H9 (cell line): ENCODE measurements around the gene GLIS2. TPM values are rescaled to one million over a fixed set of nuclear protein-coding genes. Genes with fewer than 3 reads are reported as not detected.
A peak's percentile ranks its signal among the peaks of the same experiment; 100 is the strongest.

Source experiments
- DNase-seq: peaks from one replicate; pipeline ENCODE4 v3.0.0-alpha.2; 2017
- H2AFZ ChIP-seq: one replicate; pipeline ENCODE4 v1.6.1; 2013; ENCODE audit warnings: mild to moderate bottlenecking, low read length, control low read depth, moderate library complexity
- H2AK5ac ChIP-seq: 2 replicates; pipeline ENCODE4 v1.6.1; 2013; ENCODE audit warnings: low read length, control low read depth, mixed read lengths; ENCODE audit not compliant: insufficient read length
- H2BK120ac ChIP-seq: one replicate; pipeline ENCODE4 v1.6.1; 2013; ENCODE audit warnings: low read depth, mild to moderate bottlenecking, low read length, control low read depth, inconsistent platforms; ENCODE audit not compliant: poor library complexity, severe bottlenecking
- H2BK12ac ChIP-seq: 2 replicates; pipeline ENCODE4 v1.6.1; 2013; ENCODE audit warnings: low read length, control low read depth, mixed read lengths, low read depth; ENCODE audit not compliant: insufficient read length
- H2BK15ac ChIP-seq: 2 replicates; pipeline ENCODE4 v1.6.1; 2013; ENCODE audit warnings: low read depth, low read length, control low read depth
- H2BK20ac ChIP-seq: one replicate; pipeline ENCODE4 v1.6.1; 2013; ENCODE audit warnings: low read depth, mild to moderate bottlenecking, low read length, control low read depth, inconsistent platforms; ENCODE audit not compliant: poor library complexity, severe bottlenecking
- H2BK5ac ChIP-seq: 2 replicates; pipeline ENCODE4 v1.6.1; 2013; ENCODE audit warnings: low read length, control low read depth, mixed read lengths; ENCODE audit not compliant: insufficient read length
- H3K14ac ChIP-seq: 2 replicates; pipeline ENCODE4 v1.6.1; 2013; ENCODE audit warnings: low read length, control low read depth; ENCODE audit not compliant: insufficient read depth
- H3K18ac ChIP-seq: 2 replicates; pipeline ENCODE4 v1.6.1; 2013; ENCODE audit warnings: low read depth, mild to moderate bottlenecking, mixed read lengths, low read length, control low read depth; ENCODE audit not compliant: insufficient read length
- H3K23ac ChIP-seq: 2 replicates; pipeline ENCODE4 v1.6.1; 2013; ENCODE audit warnings: low read length, control low read depth, mixed read lengths, low read depth; ENCODE audit not compliant: insufficient read length
- H3K23me2 ChIP-seq: 2 replicates; pipeline ENCODE4 v1.6.1; 2013; ENCODE audit warnings: low read depth, mild to moderate bottlenecking, mixed read lengths, low read length, control low read depth; ENCODE audit not compliant: insufficient read length, poor library complexity, severe bottlenecking
- H3K27ac ChIP-seq: 2 replicates; pipeline ENCODE4 v1.5.1; 2013; ENCODE audit warnings: low read length, control low read depth, mixed read lengths, low read depth; ENCODE audit not compliant: insufficient read length
- H3K27me3 ChIP-seq: 2 replicates; pipeline ENCODE4 v1.6.1; 2013; ENCODE audit warnings: low read length, control low read depth, inconsistent platforms; ENCODE audit not compliant: insufficient read depth
- H3K4ac ChIP-seq: 2 replicates; pipeline ENCODE4 v1.6.1; 2013; ENCODE audit warnings: low read depth, mild to moderate bottlenecking, control low read depth, inconsistent platforms, low read length, moderate library complexity
- H3K4me1 ChIP-seq: 2 replicates; pipeline ENCODE4 v1.6.1; 2013; ENCODE audit warnings: low read length, control low read depth, inconsistent platforms; ENCODE audit not compliant: insufficient read depth
- H3K4me2 ChIP-seq: 2 replicates; pipeline ENCODE4 v1.6.1; 2013; ENCODE audit warnings: low read length, control low read depth, mixed read lengths; ENCODE audit not compliant: insufficient read length, insufficient read depth
- H3K56ac ChIP-seq: 2 replicates; pipeline ENCODE4 v1.6.1; 2013; ENCODE audit warnings: low read depth, mild to moderate bottlenecking, mixed read lengths, low read length, control low read depth; ENCODE audit not compliant: insufficient read length
- H3K79me1 ChIP-seq: 2 replicates; pipeline ENCODE4 v1.6.1; 2013; ENCODE audit warnings: low read depth, mild to moderate bottlenecking, moderate library complexity, low read length, control low read depth, inconsistent platforms; ENCODE audit not compliant: insufficient read depth, poor library complexity, severe bottlenecking
- H3K79me2 ChIP-seq: 2 replicates; pipeline ENCODE4 v1.6.1; 2013; ENCODE audit warnings: low read length, control low read depth, inconsistent platforms; ENCODE audit not compliant: insufficient read depth
- H3K9ac ChIP-seq: 2 replicates; pipeline ENCODE4 v1.6.1; 2013; ENCODE audit warnings: low read length, control low read depth, mixed read lengths; ENCODE audit not compliant: insufficient read length; ENCODE audit errors: extremely low read depth
- H3K9me3 ChIP-seq: one replicate; pipeline ENCODE4 v1.6.1; 2013; ENCODE audit warnings: low read depth, low read length, inconsistent platforms; ENCODE audit not compliant: control insufficient read depth
- H3T11ph ChIP-seq: one replicate; pipeline ENCODE4 v1.6.1; 2013; ENCODE audit warnings: mild to moderate bottlenecking, low read length, control low read depth, inconsistent platforms
- H4K20me1 ChIP-seq: one replicate; pipeline ENCODE4 v1.6.1; 2013; ENCODE audit not compliant: control insufficient read depth, insufficient read length, insufficient read depth
- H4K5ac ChIP-seq: 2 replicates; pipeline ENCODE4 v1.6.1; 2013; ENCODE audit warnings: low read depth, mild to moderate bottlenecking, mixed read lengths, low read length, control low read depth; ENCODE audit not compliant: insufficient read length
- H4K8ac ChIP-seq: replicated peaks from 2 replicates; pipeline ENCODE4 v1.6.1; 2013; ENCODE audit warnings: low read length, control low read depth, mixed read lengths, low read depth; ENCODE audit not compliant: insufficient read length
- H4K91ac ChIP-seq: 2 replicates; pipeline ENCODE4 v1.6.1; 2013; ENCODE audit warnings: low read depth, mild to moderate bottlenecking, moderate library complexity, mixed read lengths, low read length, control low read depth; ENCODE audit not compliant: insufficient read length
- H3K27ac Mint-ChIP-seq, 3 experiments: 2 replicates in 2 of 3; 3 replicates in 1 of 3; pipeline ENCODE4 v1.8.0; 2020 to 2021; ENCODE audit warnings: mixed read lengths in 3 of 3, mild to moderate bottlenecking in 1 of 3, moderate library complexity in 1 of 3
- H3K27me3 Mint-ChIP-seq: 2 replicates; pipeline ENCODE4 v1.8.0; 2021; ENCODE audit warnings: low read depth, mild to moderate bottlenecking, moderate library complexity, mixed read lengths
- H3K36me3 Mint-ChIP-seq, 3 experiments: 2 replicates in 2 of 3; 3 replicates in 1 of 3; pipeline ENCODE4 v1.8.0; 2020 to 2021; ENCODE audit warnings: low read depth in 3 of 3, mixed read lengths in 3 of 3; ENCODE audit not compliant: insufficient read depth in 1 of 3
- H3K4me1 Mint-ChIP-seq, 2 experiments: 2 replicates each; pipeline ENCODE4 v1.8.0; 2020; ENCODE audit warnings: mixed read lengths in 2 of 2
- H3K4me3 Mint-ChIP-seq, 2 experiments: 2 replicates in 1 of 2; 3 replicates in 1 of 2; pipeline ENCODE4 v1.8.0; 2020 to 2021; ENCODE audit warnings: mild to moderate bottlenecking in 2 of 2, mixed read lengths in 2 of 2, moderate library complexity in 1 of 2
- H3K9me3 Mint-ChIP-seq, 2 experiments: 2 replicates in 1 of 2; 3 replicates in 1 of 2; pipeline ENCODE4 v1.8.0; 2020; ENCODE audit warnings: mild to moderate bottlenecking in 2 of 2, mixed read lengths in 2 of 2, moderate library complexity in 1 of 2
- WGBS: extraction: QIAGEN DNeasy Blood & Tissue Kit; methylation state at CpG from one replicate; pipeline ENCODE4 v1.1.7; 2013; ENCODE audit warnings: missing lambda C conversion rate, low lambda C conversion rate, mixed read lengths; ENCODE audit not compliant: insufficient read length; ENCODE audit errors: extremely low coverage; 5-methylcytosine and 5-hydroxymethylcytosine counted together
- total RNA-seq: library from RNA; stranded (reverse); gene quantifications from 2 replicates; pipeline ENCODE4 v1.2.1, GENCODE V29; 2021
- TF ChIP-seq, protein P1 (sequence below): fragments of 200-600 bp; sonication (generic); conservative IDR thresholded peaks from 3 replicates; pipeline ENCODE4 v1.8.0; 2021; ENCODE audit warnings: antibody characterized with exemption, mild to moderate bottlenecking

The GLIS2 gene
- total RNA-seq, 1 experiment from 2014 or later, result 14.3 TPM

DNA sequence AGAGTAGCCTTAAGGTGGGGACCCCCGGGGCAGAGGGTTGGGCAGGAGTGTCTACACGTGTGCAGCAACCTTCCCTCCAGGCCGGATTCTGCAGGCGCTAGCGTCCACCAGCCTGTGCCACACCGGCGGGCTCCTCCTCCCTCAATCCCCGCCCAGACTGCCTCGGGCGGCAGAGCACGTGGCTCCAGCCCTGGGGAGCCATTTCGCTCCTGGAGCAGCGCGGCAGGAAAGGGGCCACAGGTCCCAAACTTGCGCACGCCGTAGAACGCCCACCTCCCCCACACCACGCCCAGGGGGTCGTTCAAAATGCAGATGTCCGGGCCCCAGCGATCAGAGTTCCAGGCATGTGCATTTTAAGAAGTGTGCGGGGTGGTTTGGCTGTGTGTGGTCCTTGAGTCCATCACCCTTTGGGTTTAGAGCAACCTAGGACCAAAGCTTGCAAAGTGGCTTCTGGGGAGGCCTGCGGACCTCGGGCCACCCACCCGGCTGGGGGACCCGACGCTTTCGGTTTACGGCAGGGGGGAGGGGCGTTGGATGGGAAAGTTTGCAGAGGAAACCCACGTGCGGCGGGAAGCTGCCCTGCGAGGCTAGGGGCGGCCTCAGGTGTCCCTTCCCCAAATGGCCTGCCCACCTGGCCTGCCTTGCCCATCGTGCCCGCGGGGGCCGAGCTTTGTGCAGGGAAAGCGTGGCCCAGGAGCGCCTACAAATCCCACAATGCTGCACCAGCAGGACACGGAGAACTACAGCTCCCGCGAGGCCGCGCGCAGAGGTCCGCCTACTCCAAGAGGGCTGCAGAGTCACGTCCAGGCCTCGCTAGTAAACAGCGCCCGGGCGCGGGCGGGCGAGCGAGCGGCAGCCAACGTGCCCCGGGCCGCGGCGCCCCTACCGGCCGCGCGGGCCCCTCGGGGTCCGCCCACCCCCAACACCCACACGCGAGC is 44.4 kb upstream of the GLIS2 start:
- H3K18ac ChIP-seq, result peak overlapping the region; percentile 99
- peak overlapping the region; percentile 68 for H3K4me2 ChIP-seq
- H2BK12ac ChIP-seq, result peak overlapping the region; percentile 15
- DNase-seq, result peak; percentile 95
- peak overlapping the region; percentile 43 for H2BK5ac ChIP-seq
- H3K4me1 Mint-ChIP-seq, result peaks cover 4 to 12% of the 10 kb centered on the region in 2 experiments; a peak in 3 of 4 replicates
- no peaks in the 10 kb centered on the region; the same call in 1 of the 2 replicates for H3K27me3 Mint-ChIP-seq
- H2AK5ac ChIP-seq, result peak overlapping the region; percentile 56
- peak overlapping the region; percentile 97 for H2BK120ac ChIP-seq
- peaks cover 6% of the 10 kb centered on the region for H3K79me1 ChIP-seq
- WGBS, result no CpG with 5 or more reads among the region's 72 CpGs
- peak overlapping the region; percentile 99 for H3K14ac ChIP-seq
- H2AFZ ChIP-seq, result no peak overlapping the region
- no peak overlapping the region for H3K56ac ChIP-seq
- peak overlapping the region; percentile 68; the same call in 1 of the 2 replicates for H3K4ac ChIP-seq
- peak overlapping the region; percentile 66 to 98 (median 94); a peak in 6 of 7 replicates for H3K27ac Mint-ChIP-seq
- TF ChIP-seq, protein P1, sequence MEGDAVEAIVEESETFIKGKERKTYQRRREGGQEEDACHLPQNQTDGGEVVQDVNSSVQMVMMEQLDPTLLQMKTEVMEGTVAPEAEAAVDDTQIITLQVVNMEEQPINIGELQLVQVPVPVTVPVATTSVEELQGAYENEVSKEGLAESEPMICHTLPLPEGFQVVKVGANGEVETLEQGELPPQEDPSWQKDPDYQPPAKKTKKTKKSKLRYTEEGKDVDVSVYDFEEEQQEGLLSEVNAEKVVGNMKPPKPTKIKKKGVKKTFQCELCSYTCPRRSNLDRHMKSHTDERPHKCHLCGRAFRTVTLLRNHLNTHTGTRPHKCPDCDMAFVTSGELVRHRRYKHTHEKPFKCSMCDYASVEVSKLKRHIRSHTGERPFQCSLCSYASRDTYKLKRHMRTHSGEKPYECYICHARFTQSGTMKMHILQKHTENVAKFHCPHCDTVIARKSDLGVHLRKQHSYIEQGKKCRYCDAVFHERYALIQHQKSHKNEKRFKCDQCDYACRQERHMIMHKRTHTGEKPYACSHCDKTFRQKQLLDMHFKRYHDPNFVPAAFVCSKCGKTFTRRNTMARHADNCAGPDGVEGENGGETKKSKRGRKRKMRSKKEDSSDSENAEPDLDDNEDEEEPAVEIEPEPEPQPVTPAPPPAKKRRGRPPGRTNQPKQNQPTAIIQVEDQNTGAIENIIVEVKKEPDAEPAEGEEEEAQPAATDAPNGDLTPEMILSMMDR, result peak; percentile 47; the same call in 1 of the 3 replicates
- no peaks in the 10 kb centered on the region for H4K20me1 ChIP-seq
- H3K9ac ChIP-seq, result peak overlapping the region; percentile 92
- H2BK20ac ChIP-seq, result no peak overlapping the region
- no peaks in the 10 kb centered on the region for H3K9me3 Mint-ChIP-seq
- H3T11ph ChIP-seq, result peak overlapping the region; percentile 48
- H4K5ac ChIP-seq, result peak overlapping the region; percentile 96
- H3K27me3 ChIP-seq, result no peaks in the 10 kb centered on the region
- H3K9me3 ChIP-seq, result no peaks in the 10 kb centered on the region
- no peak overlapping the region for H2BK15ac ChIP-seq
- peak overlapping the region; percentile 70 for H3K27ac ChIP-seq
- peaks cover 0 to 17% (median 8%) of the 10 kb centered on the region in 3 experiments; a peak in 5 of 7 replicates for H3K36me3 Mint-ChIP-seq
- peaks cover 11% of the 10 kb centered on the region for H3K23me2 ChIP-seq
- H4K91ac ChIP-seq, result peak overlapping the region; percentile 96
- peaks cover 31% of the 10 kb centered on the region; the same call in 1 of the 2 replicates for H3K79me2 ChIP-seq
- no peak overlapping the region for H3K23ac ChIP-seq
- peak overlapping the region; percentile 93 for H4K8ac ChIP-seq
- peaks cover 3% of the 10 kb centered on the region; the same call in 1 of the 2 replicates for H3K4me1 ChIP-seq
- peak overlapping the region; percentile 85 to 91 for H3K4me3 Mint-ChIP-seq
